Spleen (tissue), 7 donors: ENCODE results near the gene FRAS1.

Experiments used
- CTCF ChIP-seq, 11 experiments: fragments of 200-600 bp in 7 of 11; fragments of 450-650 bp in 4 of 11; sonication (generic) in 4 of 11; IDR thresholded peaks in 8 of 11; conservative IDR thresholded peaks in 3 of 11; 1 replicate in 7 of 11; 2 replicates in 4 of 11; pipeline versions ENCODE4 v1.4.0 to v1.8.0; 2016 to 2021; ENCODE audit warnings: antibody characterized with exemption in 11 of 11, inconsistent platforms in 4 of 11, mild to moderate bottlenecking in 1 of 11
- POLR2A ChIP-seq, 3 donors: fragments of 450-650 bp; IDR thresholded peaks; one replicate each; pipeline ENCODE4 v1.5.1; 2017; ENCODE audit warnings: antibody characterized with exemption in 3 of 3, mild to moderate bottlenecking in 1 of 3
- POLR2AphosphoS5 ChIP-seq, 3 donors: sonication (generic); formaldehyde crosslinking; IDR thresholded peaks; one replicate each; pipeline ENCODE4 v1.5.1; 2017; ENCODE audit warnings: antibody characterized with exemption in 3 of 3
- donor health status: DM: no; HTN: no; CAD: no; lungs with moderate emphysema.
- donor health status: DM: no; HTN: no; CAD: no.
- donor health status: DM: no; HTN: no; CAD: no.

DNA sequence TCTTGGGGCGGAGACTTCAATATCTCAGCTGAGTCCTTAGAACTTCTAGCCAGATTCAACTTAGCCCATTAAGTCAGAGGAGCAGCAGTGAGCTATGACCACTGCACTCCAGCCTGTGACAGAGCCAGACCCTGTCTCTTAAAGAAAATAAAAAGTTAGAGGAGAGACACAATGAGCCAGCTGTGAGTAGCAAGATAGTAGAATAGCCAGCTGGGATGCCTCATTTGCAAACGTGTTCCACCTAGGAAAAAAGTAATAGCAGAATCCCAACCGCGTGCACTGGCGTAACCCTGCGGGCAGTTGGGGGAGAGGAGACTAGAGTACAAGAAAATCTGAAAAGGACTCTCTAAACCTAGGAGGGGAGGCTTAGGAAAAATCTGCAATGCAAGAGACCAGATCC is 361.3 kb downstream of the FRAS1 start:
- TF ChIP-seq CTCF (IDR thresholded peaks at IDR 0.05 in 8 of 11, conservative IDR thresholded peaks at IDR 0.05 in 3 of 11) (no peak), POLR2AphosphoS5 (IDR thresholded peaks at IDR 0.05) (no peak), POLR2A (IDR thresholded peaks at IDR 0.05) (no peak)
